B cell (primary cell): ENCODE data around the gene PSMC6. TPM values are rescaled to one million over a fixed set of nuclear protein-coding genes. Genes with fewer than 3 reads are reported as not detected.
"Not testable (repeated sequence)": the region's sequence is repeated elsewhere in the genome, so short reads cannot be mapped to it uniquely, and the experiment has no call there.

Experiments used
- ATAC-seq: fragments of 200-7000 bp; cut with Tn5 transposase; one replicate; pipeline ENCODE4 v1.10.0; 2021; ENCODE audit warnings: low read depth, mild to moderate bottlenecking, moderate number of reproducible peaks, moderate library complexity
- CTCF ChIA-PET: fragments of 350-600 bp; sonication (Branson Sonifier 250); formaldehyde crosslinking; loops from one replicate; lab custom pipeline; 2021; ENCODE audit warnings: antibody characterized with exemption, inconsistent platforms; lab: Charles Lee
- POLR2A ChIA-PET: fragments of 350-600 bp; sonication (Branson Sonifier 250); formaldehyde crosslinking; loops from one replicate; lab custom pipeline; 2021; ENCODE audit warnings: antibody characterized with exemption; lab: Charles Lee
- DNase-seq: peaks from one replicate; pipeline ENCODE4 v3.0.0; 2013
- H2AFZ ChIP-seq: 2 replicates; pipeline ENCODE4 v1.6.1; 2012; ENCODE audit warnings: mild to moderate bottlenecking, low read depth, low read length; ENCODE audit not compliant: insufficient read depth, poor library complexity, severe bottlenecking
- H3K27ac ChIP-seq, 2 donors: 1 replicate in 1 of 2; 2 replicates in 1 of 2; pipeline ENCODE4 v1.5.1; 2012 to 2013; ENCODE audit warnings: low read length in 2 of 2, mild to moderate bottlenecking in 2 of 2, moderate library complexity in 1 of 2
- H3K27me3 ChIP-seq, 4 experiments: fragments of 200-600 bp in 1 of 4; sonication (generic) in 1 of 4; replicated peaks in 1 of 4; 1 replicate in 2 of 4; 2 replicates in 2 of 4; pipeline versions ENCODE4 v1.6.1 to v1.7.0; 2013 to 2016; ENCODE audit warnings: low read length in 3 of 4, mild to moderate bottlenecking in 2 of 4, mixed read lengths in 1 of 4, moderate library complexity in 1 of 4; ENCODE audit not compliant: insufficient read depth in 4 of 4, control insufficient read depth in 3 of 4; ENCODE audit errors: control extremely low read depth in 1 of 4
- H3K36me3 ChIP-seq, 2 experiments: replicated peaks in 1 of 2; 1 replicate in 1 of 2; 2 replicates in 1 of 2; pipeline versions ENCODE4 v1.6.1 to v1.7.1; 2013; ENCODE audit warnings: low read length in 1 of 2; ENCODE audit not compliant: insufficient read depth in 2 of 2, control insufficient read depth in 1 of 2; ENCODE audit errors: control extremely low read depth in 1 of 2, extremely low read depth in 1 of 2
- H3K4me1 ChIP-seq, 2 donors: fragments of 200-600 bp in 1 of 2; sonication (generic) in 1 of 2; 1 replicate in 1 of 2; 2 replicates in 1 of 2; pipeline versions ENCODE4 v1.5.1 to v1.6.1; 2013 to 2017; ENCODE audit warnings: low read length in 2 of 2; ENCODE audit not compliant: control insufficient read depth in 2 of 2, insufficient read depth in 2 of 2
- H3K4me2 ChIP-seq: replicated peaks from 2 replicates; pipeline ENCODE3; 2012; ENCODE audit warnings: mild to moderate bottlenecking, low read depth, low read length; ENCODE audit not compliant: poor library complexity, severe bottlenecking
- H3K4me3 ChIP-seq, 5 experiments: fragments of 200-600 bp in 1 of 5; sonication (generic) in 1 of 5; 1 replicate in 3 of 5; 2 replicates in 2 of 5; pipeline versions ENCODE4 v1.5.1 to v1.7.0; 2011 to 2016; ENCODE audit warnings: low read length in 4 of 5, mild to moderate bottlenecking in 4 of 5, low read depth in 2 of 5, control low read depth in 1 of 5, moderate library complexity in 1 of 5; ENCODE audit not compliant: insufficient read depth in 1 of 5; ENCODE audit errors: control extremely low read depth in 1 of 5, extremely low read depth in 1 of 5
- H3K79me2 ChIP-seq: fragments of 200-600 bp; sonication (generic); one replicate; pipeline ENCODE4 v1.6.0; 2016; ENCODE audit warnings: low read length; ENCODE audit not compliant: control insufficient read depth, insufficient read depth
- H3K9ac ChIP-seq: fragments of 200-600 bp; sonication (generic); 2 replicates; pipeline ENCODE4 v1.6.1; 2017; ENCODE audit warnings: mild to moderate bottlenecking, low read length, moderate library complexity
- H3K9me3 ChIP-seq, 3 donors: one replicate each; pipeline versions ENCODE4 v1.6.1 to v1.7.1; 2013; ENCODE audit warnings: low read length in 2 of 3; ENCODE audit not compliant: control insufficient read depth in 2 of 3, insufficient read depth in 1 of 3; ENCODE audit errors: control extremely low read depth in 1 of 3
- H4K20me1 ChIP-seq: 2 replicates; pipeline ENCODE4 v1.6.0; 2012; ENCODE audit warnings: mild to moderate bottlenecking, low read length; ENCODE audit not compliant: insufficient read depth, control insufficient read depth, poor library complexity, severe bottlenecking
- H3K27ac Mint-ChIP-seq: one replicate; pipeline ENCODE4 v1.8.0; 2021; ENCODE audit warnings: mixed read lengths
- H3K27me3 Mint-ChIP-seq: one replicate; pipeline ENCODE4 v1.8.0; 2021; ENCODE audit warnings: mixed read lengths
- H3K4me1 Mint-ChIP-seq: one replicate; pipeline ENCODE4 v1.8.0; 2021; ENCODE audit warnings: mixed read lengths
- H3K4me3 Mint-ChIP-seq: one replicate; pipeline ENCODE4 v1.8.0; 2021; ENCODE audit warnings: mixed read lengths
- H3K9me3 Mint-ChIP-seq: one replicate; pipeline ENCODE4 v1.8.0; 2022; ENCODE audit warnings: mixed read lengths; ENCODE audit not compliant: insufficient read depth
- CTCF ChIP-seq: fragments of 200-600 bp; IDR thresholded peaks from one replicate; pipeline ENCODE4 v1.8.0; 2022; ENCODE audit warnings: antibody characterized with exemption, mild to moderate bottlenecking
- EZH2 ChIP-seq: IDR thresholded peaks from 2 replicates; pipeline ENCODE4 v1.6.1; 2012; ENCODE audit warnings: borderline replicate concordance, low read depth, mild to moderate bottlenecking, moderate library complexity, low read length; ENCODE audit not compliant: insufficient read depth, poor library complexity, severe bottlenecking
- WGBS: methylation state at CpG from one replicate; pipeline ENCODE4 v1.1.5; 2013; ENCODE audit warnings: missing lambda C conversion rate; ENCODE audit not compliant: insufficient coverage; 5-methylcytosine and 5-hydroxymethylcytosine counted together
- intact Hi-C: fragments of 100-400 bp; cut with micrococcal nuclease; formaldehyde crosslinking; loops from one replicate; pipeline ENCODE4 v1.10.0; 2022
- polyA plus RNA-seq: library from polyadenylated mRNA; depleted of rRNA; stranded (reverse); fragments of >200 nt; gene quantifications from 2 replicates; pipeline ENCODE4 v1.2.3, GENCODE V29; 2012
- total RNA-seq, 2 donors: library from RNA; stranded (reverse); fragments of 120-200 nt in 1 of 2; gene quantifications; 1 replicate in 1 of 2; 2 replicates in 1 of 2; pipeline versions ENCODE4 v1.2.3 to v1.2.4, GENCODE V29; 2013 to 2022

The PSMC6 gene
- total and polyA plus RNA-seq, 2 donors (not counting 1 experiment from before 2014, with no cell fraction given) = 35.6 to 75.3 TPM

- no peak overlapping the region for H3K9ac ChIP-seq
- no peak for TF ChIP-seq CTCF
- no peak for TF ChIP-seq EZH2
- H3K9me3 ChIP-seq = no peaks in the 10 kb centered on the region
- no peak overlapping the region for H3K27ac ChIP-seq
- H3K79me2 ChIP-seq = no peaks in the 10 kb centered on the region
- H4K20me1 ChIP-seq = no peaks in the 10 kb centered on the region
- no peaks in the 10 kb centered on the region for H3K27me3 Mint-ChIP-seq
- no CpG with 5 or more reads among the region's 1 CpG for WGBS
- H3K36me3 ChIP-seq = peaks cover 2 to 34% of the 10 kb centered on the region in 2 experiments
- peaks cover 8% of the 10 kb centered on the region for H3K4me1 Mint-ChIP-seq
- DNase-seq (no peak), ATAC-seq (no peak)
- no peak overlapping the region for H3K4me3 Mint-ChIP-seq
- ChIA-PET CTCF (no interaction called here), POLR2A (no interaction called here)
- intact Hi-C loops = no loop called here
- H2AFZ ChIP-seq = no peak overlapping the region
- H3K4me3 ChIP-seq = no peak overlapping the region
- no peak overlapping the region for H3K27ac Mint-ChIP-seq
- H3K4me1 ChIP-seq = peaks cover 0 to 4% of the 10 kb centered on the region in 2 donors
- H3K9me3 Mint-ChIP-seq = no peaks in the 10 kb centered on the region
- H3K27me3 ChIP-seq = no peaks in the 10 kb centered on the region
- no peak overlapping the region for H3K4me2 ChIP-seq
Observed at GRCh38 chr14:52759145-52759544, 52.1 kb downstream of the PSMC6 start.

DNA sequence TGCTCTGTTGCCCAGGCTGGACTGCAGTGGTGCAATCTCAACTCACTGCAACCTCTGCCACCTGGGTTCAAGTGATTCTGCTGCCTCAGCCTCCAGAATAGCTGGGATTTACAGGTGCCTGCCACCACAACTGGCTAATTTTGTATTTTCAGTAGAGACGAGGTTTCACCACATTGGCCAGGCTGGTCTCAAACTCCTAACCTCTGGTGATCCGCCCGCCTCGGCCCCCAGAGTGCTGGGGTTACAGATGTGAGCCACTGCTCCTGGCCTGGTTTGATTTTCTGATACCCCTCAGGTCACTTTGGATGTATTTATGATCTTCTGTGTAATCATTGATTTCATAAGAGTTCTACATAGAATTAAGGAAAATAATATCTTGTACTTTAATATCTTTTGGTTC lies 55.9 kb downstream of the PSMC6 start:
- H3K36me3 ChIP-seq = peaks cover 2 to 52% of the 10 kb centered on the region in 2 experiments
- H4K20me1 ChIP-seq, H3K9me3 Mint-ChIP-seq, intact Hi-C loops, H3K4me1 Mint-ChIP-seq, H3K79me2 ChIP-seq, H3K27me3 Mint-ChIP-seq, H3K4me3 ChIP-seq, ATAC-seq, H3K4me1 ChIP-seq, CTCF ChIA-PET, H3K27ac Mint-ChIP-seq, H3K27me3 ChIP-seq, H3K9me3 ChIP-seq, H3K4me3 Mint-ChIP-seq, H2AFZ ChIP-seq, H3K9ac ChIP-seq, DNase-seq, POLR2A ChIA-PET, H3K27ac ChIP-seq, H3K4me2 ChIP-seq: not testable (repeated sequence)
- WGBS = 71% methylated on average over 1 of the region's 4 CpGs
